ENCODE results near the gene ZNF467. TPM values are rescaled to one million over a fixed set of nuclear protein-coding genes. Genes with fewer than 3 reads are reported as not detected.

Gene ZNF467
- total RNA-seq, 2 experiments from 2014 or later = 0.25 to 0.33 TPM

DNA sequence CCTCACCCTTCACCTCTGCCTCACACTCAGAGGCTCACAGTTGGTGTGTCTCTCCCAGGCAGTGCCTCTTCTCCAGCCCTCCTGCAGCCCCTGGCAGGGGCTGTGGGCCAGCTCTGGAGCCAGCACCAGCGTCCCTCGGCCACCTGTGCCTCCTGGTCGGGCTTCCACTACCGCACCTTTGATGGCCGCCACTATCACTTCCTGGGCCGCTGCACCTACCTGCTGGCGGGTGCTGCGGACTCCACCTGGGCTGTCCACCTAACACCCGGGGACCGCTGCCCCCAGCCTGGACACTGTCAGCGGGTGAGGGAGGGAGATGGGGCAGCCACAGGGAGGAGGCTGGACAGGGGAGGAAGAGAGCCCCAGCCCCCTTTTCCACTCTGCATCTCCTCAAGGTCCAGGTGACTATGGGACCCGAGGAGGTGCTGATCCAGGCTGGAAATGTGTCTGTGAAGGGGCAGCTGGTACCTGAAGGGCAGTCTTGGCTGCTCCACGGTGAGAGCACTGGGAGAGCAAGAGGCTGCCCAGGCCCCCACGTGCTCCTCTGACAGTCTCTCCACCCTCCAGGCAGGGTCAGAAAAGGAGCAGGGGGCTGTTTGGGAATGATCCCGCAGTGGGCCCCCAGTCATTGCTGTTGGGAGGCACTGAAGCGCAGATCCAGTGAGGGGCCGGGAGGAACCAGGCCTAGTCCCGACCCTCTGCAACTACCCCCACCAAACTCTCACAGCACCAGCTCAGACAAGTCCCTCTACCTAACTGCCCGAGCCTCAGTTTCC is 4.4 kb upstream of the ZNF467 start:
- Mint-ChIP-seq H3K9me3 (no peaks in the 10 kb centered on the region), H3K27me3 (peaks cover 14% of the 10 kb centered on the region), H3K4me1 (peaks cover 4% of the 10 kb centered on the region), H3K4me3 (no peak overlapping the region), H3K27ac (no peak overlapping the region), H3K36me3 (ENCODE audit: low read depth) (no peaks in the 10 kb centered on the region)
- POLR2A ChIA-PET = no interaction called here
- CTCF ChIA-PET = interaction anchor here (1.2 kb wide), 1 partner anchor 36 kb away, joined by 5 read pairs; no protein-coding TSS in a partner anchor
- no peak for DNase-seq

DNA sequence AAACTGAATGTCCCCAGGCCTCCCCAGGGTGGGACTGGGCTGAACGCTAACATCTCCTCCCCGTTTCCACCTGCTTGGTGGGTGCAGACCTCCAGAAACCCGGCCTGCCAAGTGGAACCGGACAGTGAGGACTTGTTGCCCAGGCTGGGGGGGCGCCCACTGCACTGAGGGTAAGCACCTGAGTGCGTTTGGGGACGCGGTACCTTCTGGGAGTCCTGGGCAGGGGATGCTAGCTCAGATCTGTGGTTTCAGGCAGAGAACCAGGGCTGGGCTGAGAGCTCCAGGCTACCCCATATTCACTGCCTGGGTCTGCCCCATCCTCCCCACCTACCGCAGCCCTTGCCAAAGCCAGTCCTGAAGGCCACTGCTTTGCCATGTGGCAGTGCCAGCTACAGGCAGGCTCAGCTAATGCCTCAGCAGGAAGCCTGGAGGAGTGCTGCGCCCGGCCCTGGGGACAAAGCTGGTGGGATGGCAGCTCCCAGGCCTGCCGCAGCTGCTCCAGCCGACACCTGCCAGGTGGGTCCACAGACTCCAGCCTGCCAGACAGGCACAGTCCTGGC is 3.5 kb upstream of the ZNF467 start:
- Mint-ChIP-seq H3K4me3 (no peak overlapping the region), H3K27me3 (peaks cover 14% of the 10 kb centered on the region), H3K27ac (no peak overlapping the region), H3K36me3 (ENCODE audit: low read depth) (no peaks in the 10 kb centered on the region), H3K9me3 (no peaks in the 10 kb centered on the region), H3K4me1 (peaks cover 4% of the 10 kb centered on the region)
- POLR2A ChIA-PET = no interaction called here
- DNase-seq = no peak
- CTCF ChIA-PET = no interaction called here

DNA sequence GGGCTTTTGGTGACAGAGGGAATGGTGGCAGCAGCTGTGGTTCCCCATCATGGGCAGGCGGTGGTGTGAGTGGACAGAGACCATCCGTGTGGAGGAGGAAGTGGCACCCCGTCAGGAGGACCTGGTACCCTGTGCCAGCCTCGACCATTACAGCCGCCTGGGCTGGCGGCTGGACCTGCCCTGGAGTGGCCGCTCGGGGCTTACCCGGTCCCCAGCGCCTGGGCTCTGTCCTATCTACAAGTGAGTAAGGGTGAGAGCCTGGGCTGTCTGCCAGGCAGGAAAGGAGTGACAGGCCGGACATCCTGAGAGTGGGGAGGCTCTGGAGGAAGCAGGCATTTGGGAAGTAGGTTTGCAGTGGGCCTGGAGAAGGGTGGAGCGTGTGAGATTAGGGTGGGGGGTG is 2.9 kb upstream of the ZNF467 start:
- no peaks in the 10 kb centered on the region for H3K9me3 Mint-ChIP-seq
- H3K27ac Mint-ChIP-seq = no peak overlapping the region
- POLR2A ChIA-PET = interaction anchor here (0.6 kb wide), 1 partner anchor 10 kb away, joined by 3 read pairs; no protein-coding TSS in a partner anchor
- peaks cover 14% of the 10 kb centered on the region for H3K27me3 Mint-ChIP-seq
- peaks cover 4% of the 10 kb centered on the region for H3K4me1 Mint-ChIP-seq
- no peaks in the 10 kb centered on the region for H3K36me3 Mint-ChIP-seq (ENCODE audit: low read depth)
- no peak overlapping the region for H3K4me3 Mint-ChIP-seq
- CTCF ChIA-PET = no interaction called here
- no peak for DNase-seq

DNA sequence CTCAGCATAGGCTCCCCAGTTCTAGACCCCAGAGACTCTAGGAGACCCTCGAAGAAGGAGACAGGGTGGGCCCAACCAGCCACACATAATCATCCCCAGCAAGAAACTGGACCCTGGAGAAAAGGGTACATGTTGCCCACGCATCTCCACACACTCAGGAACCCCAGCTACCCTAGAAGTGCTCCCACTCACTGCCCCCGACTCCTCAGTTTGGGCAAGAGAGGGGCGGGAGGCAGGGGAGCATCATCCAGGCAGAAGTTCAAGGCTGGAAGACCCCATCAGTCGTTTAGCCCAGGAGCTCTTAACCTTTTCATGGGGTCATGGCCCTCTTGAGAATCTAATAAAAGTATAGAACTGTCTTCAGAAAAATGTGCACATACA is 1.8 kb upstream of the ZNF467 start:
- no peak overlapping the region for H3K4me3 Mint-ChIP-seq
- ChIA-PET POLR2A (no interaction called here), CTCF (no interaction called here)
- H3K9me3 Mint-ChIP-seq = no peaks in the 10 kb centered on the region
- H3K27me3 Mint-ChIP-seq = peaks cover 18% of the 10 kb centered on the region
- H3K36me3 Mint-ChIP-seq (ENCODE audit: low read depth) = no peaks in the 10 kb centered on the region
- no peak overlapping the region for H3K27ac Mint-ChIP-seq
- no peak for DNase-seq
- H3K4me1 Mint-ChIP-seq = peaks cover 6% of the 10 kb centered on the region

DNA sequence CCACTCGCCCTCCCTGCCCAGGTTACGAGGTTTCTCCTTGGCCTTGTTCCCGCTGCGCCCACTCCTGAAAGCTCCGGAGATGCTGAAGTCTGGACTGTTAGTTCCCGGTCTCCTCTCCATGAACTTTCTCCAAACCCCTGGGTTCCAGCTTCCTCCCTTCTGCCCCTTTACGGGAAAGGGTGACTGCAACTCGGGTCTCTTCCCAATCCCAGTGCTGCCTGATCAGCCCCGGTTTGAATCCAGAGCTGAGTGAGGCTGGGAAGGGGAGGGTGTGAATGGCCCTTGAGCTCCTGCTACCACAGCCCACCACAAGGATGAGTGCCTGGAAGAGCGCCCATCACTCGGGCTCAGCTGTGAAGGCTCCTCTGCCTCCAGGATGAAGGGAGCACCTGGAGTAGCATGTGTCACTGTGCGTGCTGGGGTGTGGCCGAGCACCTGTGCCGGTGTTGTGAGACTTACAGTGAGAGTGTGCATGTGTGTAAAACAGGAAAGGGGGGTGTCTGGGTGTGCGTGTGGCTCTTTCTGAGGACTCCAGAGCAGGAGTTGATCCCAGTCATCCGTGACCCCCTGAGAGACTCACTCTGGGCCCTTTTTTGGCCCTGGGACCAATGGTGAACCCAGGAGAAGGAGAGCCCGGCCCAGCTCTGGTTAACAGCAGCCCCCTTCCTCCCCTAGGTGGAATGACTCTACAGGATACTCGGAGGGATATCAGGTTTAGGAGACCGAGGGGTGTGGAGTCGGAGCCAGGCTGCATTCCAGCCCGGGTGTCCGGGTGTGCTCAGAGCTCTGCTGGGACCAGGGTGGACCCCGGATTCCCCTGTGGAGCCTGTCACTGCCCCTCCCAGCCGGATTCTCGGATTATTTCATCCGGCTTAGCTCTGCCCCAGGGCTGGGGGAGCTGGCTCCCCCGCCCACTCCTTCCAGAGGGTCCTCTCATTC is 1.1 kb upstream of the ZNF467 start:
- peaks cover 22% of the 10 kb centered on the region for H3K27me3 Mint-ChIP-seq
- ChIA-PET POLR2A (no interaction called here), CTCF (no interaction called here)
- H3K9me3 Mint-ChIP-seq = no peaks in the 10 kb centered on the region
- H3K36me3 Mint-ChIP-seq (ENCODE audit: low read depth) = no peaks in the 10 kb centered on the region
- no peak overlapping the region for H3K27ac Mint-ChIP-seq
- peaks cover 6% of the 10 kb centered on the region for H3K4me1 Mint-ChIP-seq
- peak overlapping the region; percentile 30 for H3K4me3 Mint-ChIP-seq
- no peak for DNase-seq

DNA sequence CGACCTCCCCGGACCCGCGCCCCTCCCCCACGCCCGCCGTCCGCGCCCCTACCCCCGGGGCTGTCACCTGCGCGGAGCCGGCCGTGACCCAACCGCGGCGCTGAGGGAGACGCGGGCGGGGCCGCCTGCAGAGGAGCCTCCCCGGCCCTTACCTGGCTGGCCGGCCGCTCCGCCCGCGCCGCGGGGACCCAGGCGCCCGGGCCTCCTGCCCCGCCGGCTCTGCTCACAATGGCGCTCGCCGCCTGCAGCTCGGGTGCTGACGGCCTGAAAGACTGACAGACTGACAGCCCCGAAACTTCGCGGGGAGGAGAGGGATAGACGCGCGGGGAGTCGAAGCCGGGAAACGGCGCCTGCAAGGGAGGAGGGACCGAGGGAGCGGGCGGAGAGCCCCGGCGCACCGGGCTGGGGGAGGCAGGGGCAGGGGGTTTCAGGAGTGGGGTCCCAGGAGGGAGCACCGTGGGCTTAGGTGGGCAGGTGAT is 393 bp downstream of the ZNF467 start:
- ChIA-PET POLR2A (interaction anchor here (0.8 kb wide), 1 partner anchor 56 kb away, joined by 4 read pairs; no protein-coding TSS in a partner anchor), CTCF (no interaction called here)
- H3K4me3 Mint-ChIP-seq = peak overlapping the region; percentile 48
- peak; percentile 31 for DNase-seq
- peaks cover 22% of the 10 kb centered on the region for H3K27me3 Mint-ChIP-seq
- H3K36me3 Mint-ChIP-seq (ENCODE audit: low read depth) = no peaks in the 10 kb centered on the region
- peaks cover 6% of the 10 kb centered on the region for H3K4me1 Mint-ChIP-seq
- no peaks in the 10 kb centered on the region for H3K9me3 Mint-ChIP-seq
- H3K27ac Mint-ChIP-seq = no peak overlapping the region

DNA sequence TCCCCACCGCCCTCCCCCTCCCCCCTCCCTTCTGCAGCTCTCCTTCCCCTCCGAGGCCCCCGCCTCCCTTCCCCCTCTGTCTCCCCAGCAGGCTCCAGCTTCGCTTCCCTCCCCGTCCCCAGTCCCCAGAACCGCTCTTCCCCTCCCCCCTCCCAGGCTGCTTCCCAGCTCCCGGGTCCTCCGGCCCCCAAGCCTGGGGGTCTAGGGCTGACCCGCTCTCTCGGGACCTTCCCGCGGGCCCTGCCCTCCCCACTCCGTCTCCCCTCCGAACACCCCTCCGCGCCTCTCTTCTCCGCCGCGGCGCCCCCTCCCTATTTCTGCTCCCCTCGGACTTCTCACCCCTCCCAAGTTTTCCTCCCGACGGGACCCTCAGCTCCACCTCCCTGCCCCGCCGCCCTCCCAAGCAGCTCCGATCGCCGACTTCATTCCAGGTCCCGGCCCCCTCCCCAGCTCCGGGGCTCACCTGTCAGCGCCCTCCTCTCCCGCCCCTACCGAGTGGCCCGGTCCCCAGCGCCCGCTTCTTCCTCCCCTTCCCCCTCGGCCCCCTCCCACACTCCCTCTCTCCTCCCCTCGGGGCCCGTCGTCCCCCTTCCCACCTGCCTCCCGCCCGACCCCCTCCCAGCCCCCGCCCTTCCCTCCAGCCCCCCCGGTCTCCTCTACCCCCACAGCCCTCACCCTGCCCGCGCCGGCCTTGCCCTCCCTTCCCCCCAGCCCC is 990 bp downstream of the ZNF467 start:
- DNase-seq = no peak
- Mint-ChIP-seq H3K36me3 (ENCODE audit: low read depth) (no peaks in the 10 kb centered on the region), H3K9me3 (no peaks in the 10 kb centered on the region), H3K27ac (no peak overlapping the region), H3K27me3 (peaks cover 22% of the 10 kb centered on the region), H3K4me1 (peaks cover 6% of the 10 kb centered on the region), H3K4me3 (peak overlapping the region; percentile 65)
- ChIA-PET POLR2A (interaction anchor here (0.8 kb wide), 1 partner anchor 56 kb away, joined by 4 read pairs; no protein-coding TSS in a partner anchor), CTCF (interaction anchor here (1.8 kb wide), 2 partner anchors 30 to 110 kb away, joined by 4 to 8 read pairs; no protein-coding TSS in a partner anchor)

DNA sequence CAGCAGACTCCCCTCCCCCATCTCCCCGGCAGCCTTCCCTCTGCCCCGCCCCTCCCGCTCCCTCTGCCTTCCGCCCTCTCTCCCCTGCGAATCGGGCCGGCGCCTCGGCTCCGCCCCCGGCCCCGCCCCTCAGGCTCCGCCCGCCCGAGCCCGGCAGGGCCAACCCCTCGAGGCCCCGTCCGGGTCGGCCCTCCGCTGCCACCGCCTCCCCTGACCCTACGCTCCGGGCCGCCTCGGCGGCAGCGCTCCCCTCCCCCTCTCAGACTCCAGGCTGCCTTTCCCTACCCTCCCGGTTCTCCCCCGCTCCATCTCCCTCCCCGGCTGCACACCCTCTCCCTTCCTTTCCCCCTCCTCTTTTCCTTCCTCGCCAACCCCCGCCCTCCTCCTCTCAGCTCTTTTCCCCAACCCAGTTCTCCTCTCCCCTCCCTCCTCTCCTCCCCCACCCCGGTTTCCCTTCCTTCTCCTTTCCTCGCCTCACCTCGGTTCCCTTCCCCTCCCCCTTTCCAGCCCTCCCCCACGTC is 1.6 kb downstream of the ZNF467 start:
- H3K27ac Mint-ChIP-seq = no peak overlapping the region
- POLR2A ChIA-PET = no interaction called here

DNA sequence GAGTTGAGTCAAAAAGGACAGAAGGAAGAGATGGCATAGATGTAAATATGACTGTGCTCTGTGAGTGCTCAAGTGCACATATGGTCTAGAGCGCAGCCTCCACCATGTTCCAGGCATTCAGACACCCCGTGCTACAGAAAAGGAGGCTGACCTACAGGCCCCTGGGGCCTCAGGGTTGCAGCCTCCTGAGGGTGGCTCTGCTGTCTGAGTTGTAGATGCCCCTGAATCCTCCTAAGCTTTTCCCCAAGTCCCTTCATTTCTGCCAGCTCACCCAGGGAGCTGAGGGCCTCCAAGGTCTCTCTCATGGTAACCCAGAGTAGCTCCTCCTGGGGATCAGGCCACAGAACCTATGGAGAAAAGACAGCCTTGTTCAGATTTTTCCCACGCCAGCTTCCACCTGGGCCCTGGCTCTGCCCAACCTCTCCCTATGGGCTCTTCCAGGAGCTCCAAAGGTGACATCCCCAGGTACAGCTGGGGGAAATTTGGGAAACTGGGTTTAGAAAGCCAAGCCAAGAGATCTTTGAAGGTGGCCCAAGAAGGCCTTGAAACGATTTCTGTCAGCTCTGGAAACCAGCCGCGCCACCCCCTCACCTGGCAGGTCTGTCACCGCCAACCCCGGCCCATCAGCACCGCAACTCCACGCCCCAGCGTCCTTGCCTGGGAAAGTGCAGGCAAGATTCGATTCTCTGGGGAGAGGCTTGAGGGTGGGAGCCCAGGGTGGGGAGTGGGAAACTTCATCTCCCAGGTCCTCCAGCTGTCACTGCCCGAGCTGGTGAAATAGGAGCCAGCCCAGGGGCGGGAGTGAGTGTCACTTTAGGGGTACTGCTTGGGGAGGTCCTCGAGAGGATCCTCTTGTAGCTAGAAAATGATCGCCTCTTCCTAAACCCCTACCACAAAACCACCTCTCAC is 2.4 kb downstream of the ZNF467 start:
- no peaks in the 10 kb centered on the region for H3K36me3 Mint-ChIP-seq (ENCODE audit: low read depth)
- ChIA-PET CTCF (interaction anchor here (1.0 to 1.8 kb wide), 3 partner anchors 29 to 146 kb away, joined by 3 to 8 read pairs (median 4); no protein-coding TSS in a partner anchor), POLR2A (interaction anchor here (0.9 kb wide), 1 partner anchor 29 kb away, joined by 4 read pairs; no protein-coding TSS in a partner anchor)
- no peak for DNase-seq
- no peak overlapping the region for H3K27ac Mint-ChIP-seq
- peaks cover 22% of the 10 kb centered on the region for H3K27me3 Mint-ChIP-seq
- H3K4me3 Mint-ChIP-seq = peak overlapping the region; percentile 37
- no peaks in the 10 kb centered on the region for H3K9me3 Mint-ChIP-seq
- H3K4me1 Mint-ChIP-seq = peaks cover 6% of the 10 kb centered on the region

More for the DNA sequence above, 1.6 kb downstream of the ZNF467 start:
- CTCF ChIA-PET = interaction anchor here (1.0 to 1.8 kb wide), 3 partner anchors 29 to 147 kb away, joined by 3 to 8 read pairs (median 4); no protein-coding TSS in a partner anchor
- Mint-ChIP-seq H3K9me3 (no peaks in the 10 kb centered on the region), H3K27me3 (peaks cover 22% of the 10 kb centered on the region), H3K4me3 (peak overlapping the region; percentile 65), H3K4me1 (peaks cover 6% of the 10 kb centered on the region), H3K36me3 (ENCODE audit: low read depth) (no peaks in the 10 kb centered on the region)
- DNase-seq = peak; percentile 88

DNA sequence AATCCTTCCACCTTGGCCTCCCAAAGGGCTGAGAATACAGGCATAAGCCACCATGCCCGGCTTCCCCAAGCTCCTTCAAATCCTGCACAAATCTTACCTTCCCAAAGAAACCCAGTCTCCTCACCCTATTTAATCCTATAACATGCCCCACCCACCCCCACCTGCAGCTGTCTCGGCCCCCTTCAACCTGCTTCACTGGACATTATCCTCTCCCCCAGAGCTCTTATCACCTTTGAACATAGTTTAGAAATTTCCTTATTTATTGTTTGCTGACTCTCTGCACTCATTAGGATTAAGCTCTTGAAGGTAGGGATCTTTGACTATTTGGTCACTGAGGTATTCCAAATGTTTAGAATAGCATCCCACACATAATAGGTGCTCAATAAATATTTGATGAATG is 3.5 kb downstream of the ZNF467 start:
- no peaks in the 10 kb centered on the region for H3K9me3 Mint-ChIP-seq
- H3K4me3 Mint-ChIP-seq = no peak overlapping the region
- peaks cover 6% of the 10 kb centered on the region for H3K4me1 Mint-ChIP-seq
- no peak overlapping the region for H3K27ac Mint-ChIP-seq
- no peak for DNase-seq
- peaks cover 18% of the 10 kb centered on the region for H3K27me3 Mint-ChIP-seq
- H3K36me3 Mint-ChIP-seq (ENCODE audit: low read depth) = no peaks in the 10 kb centered on the region
- ChIA-PET POLR2A (no interaction called here), CTCF (no interaction called here)

DNA sequence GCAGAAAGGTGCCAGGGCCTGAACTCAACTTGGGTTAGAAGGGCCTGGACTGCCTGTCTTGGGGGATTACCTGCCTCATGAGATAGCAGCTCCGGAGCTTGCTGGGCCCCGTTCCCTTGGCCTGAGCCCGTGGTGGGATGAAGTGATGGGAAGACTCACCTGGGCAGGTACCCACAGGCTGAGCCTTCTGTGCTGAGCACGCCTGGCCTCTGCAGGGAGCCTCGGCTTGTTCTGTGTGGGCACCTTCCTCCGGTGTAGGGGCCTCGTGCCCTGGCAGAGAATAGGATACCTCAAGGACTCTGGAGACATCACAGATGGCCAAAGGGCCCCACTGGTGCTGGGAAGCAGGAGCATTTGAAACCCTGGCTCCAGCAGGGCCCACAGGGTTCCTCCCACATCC is 4.5 kb downstream of the ZNF467 start:
- POLR2A ChIA-PET = no interaction called here
- CTCF ChIA-PET = no interaction called here
- Mint-ChIP-seq H3K27ac (no peak overlapping the region), H3K9me3 (no peaks in the 10 kb centered on the region), H3K36me3 (ENCODE audit: low read depth) (no peaks in the 10 kb centered on the region), H3K4me1 (peaks cover 4% of the 10 kb centered on the region), H3K4me3 (no peak overlapping the region), H3K27me3 (peaks cover 11% of the 10 kb centered on the region)
- DNase-seq = no peak

Data from activated CD4-positive, alpha-beta memory T cell treated with anti-CD3 and anti-CD28 coated beads, Interleukin-2, amount 10 ng/mL, durations not matched to agents 7 days and 5 days (primary cell).